Pancreas (tissue), 10 donors: Measurements from ENCODE around the gene SLC6A1. TPM values are rescaled to one million over a fixed set of nuclear protein-coding genes. Genes with fewer than 3 reads are reported as not detected.

ENCODE experiments used
- ATAC-seq, 4 donors: fragments of 200-7000 bp; cut with Tn5 transposase; one replicate each; pipeline versions ENCODE4 v1.8.0 to v1.9.1; 2020; ENCODE audit warnings: mild to moderate bottlenecking in 4 of 4, moderate library complexity in 4 of 4
- DNase-seq, 6 donors: peaks; one replicate each; pipeline ENCODE4 v3.0.0-alpha.2; 2020
- FAIRE-seq: peaks from 2 replicates; lab custom pipeline; 2012; peaks lifted over from hg19 to GRCh38; lab: Jason Lieb, UNC
- H3K27ac ChIP-seq, 4 donors: fragments of 200-600 bp; sonication (generic); 1 replicate in 3 of 4; 2 replicates in 1 of 4; pipeline versions ENCODE4 v1.5.0 to v1.8.0; 2020
- H3K27me3 ChIP-seq, 4 donors: fragments of 200-600 bp; one replicate each; pipeline ENCODE4 v1.8.0; 2021
- H3K36me3 ChIP-seq, 3 donors: fragments of 200-600 bp; sonication (generic) in 1 of 3; one replicate each; pipeline versions ENCODE4 v1.5.0 to v1.8.0; 2020 to 2021
- H3K4me1 ChIP-seq, 3 donors: fragments of 200-600 bp; one replicate each; pipeline ENCODE4 v1.8.0; 2021
- H3K4me3 ChIP-seq, 4 donors: fragments of 200-600 bp; sonication (generic) in 2 of 4; one replicate each; pipeline versions ENCODE4 v1.5.0 to v1.8.0; 2020 to 2021
- H3K9me3 ChIP-seq, 4 donors: fragments of 200-600 bp; one replicate each; pipeline ENCODE4 v1.8.0; 2021
- WGBS, 2 donors: extraction: QIAGEN DNeasy Blood & Tissue Kit; methylation state at CpG; one replicate each; pipeline ENCODE4 v1.1.7; 2013; 5-methylcytosine and 5-hydroxymethylcytosine counted together
- intact Hi-C, 3 donors: fragments of 100-400 bp; cut with DNase I; formaldehyde crosslinking; loops; one replicate each; pipeline versions ENCODE4 v1.11.1 to v1.14.2; 2022
- polyA plus RNA-seq, 2 donors: library from polyadenylated mRNA; stranded (reverse); fragments of 200-250 nt; gene quantifications; one replicate each; pipeline ENCODE4 v1.2.3, GENCODE V29; 2013
- total RNA-seq, 6 donors: library from RNA; stranded (reverse); fragmentation: NEBNext Ultra II Directional in 4 of 6; extraction: Animal tissue kit (Norgen Biotek cat#: 25700) in 4 of 6; gene quantifications; one replicate each; pipeline versions ENCODE4 v1.2.1 to v1.2.4, GENCODE V29; 2021 to 2023
- TF ChIP-seq, protein P1 (sequence below), 4 donors: fragments of 200-600 bp; sonication (generic) in 3 of 4; IDR thresholded peaks; one replicate each; pipeline versions ENCODE4 v1.5.0 to v1.8.0; 2021; ENCODE audit warnings: antibody characterized with exemption in 4 of 4
- donor health status: healthy with polysubstance abuse.
- donor health status: DM: no; HTN: no; CAD: no; lungs with moderate emphysema.
- donor health status: DM: no; HTN: no; CAD: no.
- donor health status: control.
- donor health status: control.
- donor health status: Bipolar disorder and iron deficiency.
- donor health status: DM: yes; HTN: yes; CAD: no.
- donor health status: DM: no; HTN: no; CAD: no.
- donor health status: DM: no; HTN: no; CAD: no.
- donor health status: DM: yes; HTN: yes; CAD: no.

SLC6A1 gene
- total and polyA plus RNA-seq, 8 donors: 0.19 to 1.7 (median 0.35) TPM; not detected in 1

DNA sequence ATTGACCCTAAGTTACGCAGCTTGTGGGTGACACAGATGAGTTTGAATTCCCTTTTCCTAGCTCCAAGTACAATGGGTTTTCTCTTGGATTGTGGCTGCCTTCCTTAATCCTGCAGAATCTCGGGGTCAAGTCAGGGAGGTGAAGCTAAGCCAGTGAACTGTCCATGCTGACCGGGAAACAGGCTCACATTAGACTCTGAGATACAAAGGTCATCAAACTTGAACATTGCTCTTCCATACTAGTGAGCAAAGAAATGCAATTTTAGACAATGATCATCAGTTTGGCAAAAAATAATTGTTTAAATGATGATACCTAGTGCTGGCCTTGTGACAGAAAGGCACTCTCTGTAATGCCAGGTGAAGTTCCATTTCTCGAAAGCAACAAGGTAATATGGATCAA, 31.6 kb downstream of the SLC6A1 start:
- Histone ChIP-seq H3K27me3 (no peaks in the 10 kb centered on the region), H3K36me3 (no peaks in the 10 kb centered on the region), H3K4me3 (no peak overlapping the region), H3K4me1 (no peaks in the 10 kb centered on the region), H3K27ac (no peak overlapping the region), H3K9me3 (no peaks in the 10 kb centered on the region)
- TF ChIP-seq, protein P1, sequence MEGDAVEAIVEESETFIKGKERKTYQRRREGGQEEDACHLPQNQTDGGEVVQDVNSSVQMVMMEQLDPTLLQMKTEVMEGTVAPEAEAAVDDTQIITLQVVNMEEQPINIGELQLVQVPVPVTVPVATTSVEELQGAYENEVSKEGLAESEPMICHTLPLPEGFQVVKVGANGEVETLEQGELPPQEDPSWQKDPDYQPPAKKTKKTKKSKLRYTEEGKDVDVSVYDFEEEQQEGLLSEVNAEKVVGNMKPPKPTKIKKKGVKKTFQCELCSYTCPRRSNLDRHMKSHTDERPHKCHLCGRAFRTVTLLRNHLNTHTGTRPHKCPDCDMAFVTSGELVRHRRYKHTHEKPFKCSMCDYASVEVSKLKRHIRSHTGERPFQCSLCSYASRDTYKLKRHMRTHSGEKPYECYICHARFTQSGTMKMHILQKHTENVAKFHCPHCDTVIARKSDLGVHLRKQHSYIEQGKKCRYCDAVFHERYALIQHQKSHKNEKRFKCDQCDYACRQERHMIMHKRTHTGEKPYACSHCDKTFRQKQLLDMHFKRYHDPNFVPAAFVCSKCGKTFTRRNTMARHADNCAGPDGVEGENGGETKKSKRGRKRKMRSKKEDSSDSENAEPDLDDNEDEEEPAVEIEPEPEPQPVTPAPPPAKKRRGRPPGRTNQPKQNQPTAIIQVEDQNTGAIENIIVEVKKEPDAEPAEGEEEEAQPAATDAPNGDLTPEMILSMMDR (IDR thresholded peaks at IDR 0.05): no peak
- intact Hi-C loops: no loop called here
- 60 to 74% methylated on average over 4 of the region's 4 CpGs for WGBS, 2 donors
- ATAC-seq: no peak
- no peak for DNase-seq
- no peak for FAIRE-seq

DNA sequence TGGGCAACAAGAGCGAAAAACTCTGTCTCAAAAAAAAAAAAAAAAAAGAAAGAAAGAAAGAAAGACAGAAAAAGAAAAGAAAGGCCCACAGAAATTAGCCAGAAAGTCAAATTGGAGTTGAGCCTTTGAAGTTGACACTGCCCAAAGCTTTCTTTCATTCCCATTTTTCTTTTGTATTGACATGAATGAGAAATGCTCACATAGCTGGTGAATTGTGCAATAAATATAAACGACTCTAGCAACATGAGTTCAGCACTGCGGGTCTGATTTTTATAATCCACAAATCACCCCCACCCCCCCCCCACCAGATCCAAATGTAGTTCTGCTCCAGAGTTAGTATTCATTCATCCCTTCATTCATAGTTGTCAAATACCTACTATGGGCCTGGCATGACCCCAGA, 37.4 kb downstream of the SLC6A1 start:
- H3K27me3 ChIP-seq: no peaks in the 10 kb centered on the region
- intact Hi-C loops: no loop called here
- TF ChIP-seq, protein P1 (IDR thresholded peaks at IDR 0.05): no peak
- H3K4me3 ChIP-seq: no peak overlapping the region
- H3K4me1 ChIP-seq: no peaks in the 10 kb centered on the region
- no peaks in the 10 kb centered on the region for H3K9me3 ChIP-seq
- FAIRE-seq (no peak), ATAC-seq (no peak), DNase-seq (no peak)
- H3K36me3 ChIP-seq: no peaks in the 10 kb centered on the region
- 61 to 62% methylated on average over 3 of the region's 3 CpGs for WGBS, 2 donors
- H3K27ac ChIP-seq: no peak overlapping the region

DNA sequence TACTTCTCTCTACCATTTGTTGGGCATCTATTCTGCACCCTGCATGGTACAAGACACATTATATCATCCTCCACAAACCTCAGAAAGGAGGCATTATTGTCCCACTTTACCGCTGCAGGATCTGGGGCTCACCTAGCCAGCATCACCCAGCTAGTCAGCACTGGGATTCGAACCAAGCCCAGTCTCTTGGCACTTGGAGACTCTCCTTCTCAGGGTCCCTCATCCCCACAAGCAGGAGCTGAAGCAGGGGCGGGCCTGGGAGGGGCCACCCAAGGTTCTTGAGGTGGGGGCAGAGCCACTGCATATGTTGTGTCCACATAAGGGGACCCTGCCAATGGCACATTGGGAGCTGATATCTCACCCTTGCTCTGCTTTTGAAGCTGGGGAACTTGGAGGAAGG, 41.3 kb downstream of the SLC6A1 start:
- H3K27me3 ChIP-seq: no peaks in the 10 kb centered on the region

DNA sequence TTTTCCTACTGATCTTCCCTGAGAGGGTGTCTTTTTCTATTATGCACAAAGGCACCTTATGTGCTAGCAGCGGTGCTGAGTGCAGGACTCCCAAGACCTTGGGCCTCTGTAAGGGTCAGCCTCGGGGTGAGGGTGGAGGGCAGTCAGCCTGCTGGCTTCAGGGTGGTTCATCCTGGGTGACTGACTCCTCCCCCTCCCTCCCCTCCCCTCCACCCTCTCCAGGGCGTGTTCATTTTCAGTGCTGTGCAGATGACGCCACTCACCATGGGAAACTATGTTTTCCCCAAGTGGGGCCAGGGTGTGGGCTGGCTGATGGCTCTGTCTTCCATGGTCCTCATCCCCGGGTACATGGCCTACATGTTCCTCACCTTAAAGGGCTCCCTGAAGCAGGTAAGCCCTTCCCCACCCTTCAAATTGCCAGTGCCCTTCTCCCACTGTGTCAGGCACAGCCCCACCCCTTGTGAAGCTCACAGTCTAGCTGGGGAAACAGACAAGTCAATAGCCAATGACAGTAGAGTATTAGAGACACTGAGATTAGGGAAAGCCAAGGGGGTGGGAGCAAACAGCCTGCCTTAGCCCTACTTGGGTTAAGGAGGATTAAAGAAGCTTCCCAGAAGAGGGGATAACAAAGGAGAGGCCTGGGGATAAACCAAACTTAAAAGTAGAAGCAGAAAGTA, 41.9 kb downstream of the SLC6A1 start:
- H3K36me3 ChIP-seq: no peaks in the 10 kb centered on the region
- WGBS, 2 donors: 50 to 55% methylated on average over 5 of the region's 5 CpGs
- no peaks in the 10 kb centered on the region for H3K9me3 ChIP-seq
- DNase-seq (no peak), FAIRE-seq (no peak), ATAC-seq (no peak)
- H3K27me3 ChIP-seq: no peaks in the 10 kb centered on the region
- no peak overlapping the region for H3K27ac ChIP-seq
- H3K4me3 ChIP-seq: no peak overlapping the region
- intact Hi-C loops: no loop called here
- TF ChIP-seq, protein P1 (IDR thresholded peaks at IDR 0.05): no peak
- no peaks in the 10 kb centered on the region for H3K4me1 ChIP-seq

More for the DNA sequence above, 41.3 kb downstream of the SLC6A1 start:
- 77 to 78% methylated on average over 3 of the region's 3 CpGs for WGBS, 2 donors
- intact Hi-C loops: no loop called here
- H3K27ac ChIP-seq: no peak overlapping the region
- TF ChIP-seq, protein P1 (IDR thresholded peaks at IDR 0.05): no peak
- H3K36me3 ChIP-seq: no peaks in the 10 kb centered on the region
- ATAC-seq (no peak), FAIRE-seq (no peak), DNase-seq (no peak)
- H3K9me3 ChIP-seq: no peaks in the 10 kb centered on the region
- H3K4me3 ChIP-seq: no peak overlapping the region
- no peaks in the 10 kb centered on the region for H3K4me1 ChIP-seq

DNA sequence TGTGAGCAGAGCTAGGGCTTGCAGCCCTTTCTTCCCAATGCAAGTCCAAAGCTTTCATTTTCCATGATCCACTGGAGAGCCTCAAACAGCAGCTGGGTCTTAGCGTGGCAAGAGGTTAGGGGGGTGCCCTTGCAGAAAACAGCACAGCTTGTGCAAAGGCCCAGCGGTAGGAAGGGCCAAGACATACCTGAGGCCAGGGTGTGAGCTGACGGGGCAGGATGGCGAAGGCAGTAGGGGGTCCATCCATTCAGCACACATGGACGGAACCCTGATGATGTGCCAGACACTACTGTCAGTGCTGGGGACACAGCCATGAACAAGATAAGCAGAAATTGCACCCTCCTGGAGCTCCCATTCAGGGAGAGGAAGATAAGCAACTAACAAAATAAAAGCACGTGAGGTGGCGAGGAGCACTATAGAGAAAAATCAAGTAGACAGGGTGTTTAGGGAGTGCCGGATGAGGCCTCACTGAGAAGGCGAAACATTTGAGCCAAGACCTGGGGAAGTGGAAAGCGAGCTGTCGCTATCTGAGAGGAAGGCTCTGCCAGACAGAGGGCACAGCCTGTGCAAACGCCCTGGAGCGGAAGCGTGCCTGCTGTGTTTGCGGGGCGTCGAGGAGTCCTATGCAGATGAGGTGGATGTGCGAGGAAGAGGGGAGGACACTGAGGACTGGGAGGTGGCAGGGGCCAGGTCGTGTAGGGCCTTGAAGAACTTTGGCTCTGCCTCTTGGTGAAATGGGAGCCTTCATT, 43.4 kb downstream of the SLC6A1 start:
- no peaks in the 10 kb centered on the region for H3K9me3 ChIP-seq
- no peaks in the 10 kb centered on the region for H3K4me1 ChIP-seq
- FAIRE-seq: no peak
- no peak for DNase-seq
- WGBS, 2 donors: 70 to 80% methylated on average over 19 of the region's 19 CpGs
- no peak for ATAC-seq
- no peak overlapping the region for H3K27ac ChIP-seq
- no peaks in the 10 kb centered on the region for H3K36me3 ChIP-seq
- no peak overlapping the region for H3K4me3 ChIP-seq
- TF ChIP-seq, protein P1 (IDR thresholded peaks at IDR 0.05): no peak
- intact Hi-C loops: no loop called here
- no peaks in the 10 kb centered on the region for H3K27me3 ChIP-seq
